ENCODE results near the gene ODAD4.

The ODAD4 gene

GRCh38 chr17:42002175-42002791 lies 71.9 kb downstream of the ODAD4 start:
- ATAC-seq = no peak
- TF ChIP-seq PPARA (CRISPR knock-in tag; IDR thresholded peaks at IDR 0.05; ENCODE audit: borderline replicate concordance) = no peak
- no peak for TF ChIP-seq BACH2 (CRISPR knock-in tag; IDR thresholded peaks at IDR 0.05; ENCODE audit: borderline replicate concordance)
- no peak for TF ChIP-seq TSHZ2 (CRISPR knock-in tag; IDR thresholded peaks at IDR 0.05)
- no peak for TF ChIP-seq CSRNP3 (CRISPR knock-in tag; IDR thresholded peaks at IDR 0.05)
- TF ChIP-seq CREB5 (CRISPR knock-in tag; IDR thresholded peaks at IDR 0.05; ENCODE audit: low read depth) = no peak
- no peak for TF ChIP-seq OSR1 (CRISPR knock-in tag; IDR thresholded peaks at IDR 0.05)
- no peak for TF ChIP-seq ZFP30 (CRISPR knock-in tag; IDR thresholded peaks at IDR 0.05)
- TF ChIP-seq RARB (CRISPR knock-in tag; IDR thresholded peaks at IDR 0.05) = no peak
- TF ChIP-seq ZNF70 (CRISPR knock-in tag; IDR thresholded peaks at IDR 0.05) = no peak

- TF ChIP-seq BACH2 (CRISPR knock-in tag; IDR thresholded peaks at IDR 0.05; ENCODE audit: borderline replicate concordance) = no peak
- no peak; the same call in 2 of the 3 replicates for ATAC-seq
These were observed 72.4 kb downstream of the ODAD4 start for GRCh38 chr17:42002792-42003301.

- no peak for TF ChIP-seq OSR1 (CRISPR knock-in tag; IDR thresholded peaks at IDR 0.05)
- no peak for TF ChIP-seq ISL1 (CRISPR knock-in tag; IDR thresholded peaks at IDR 0.05)
- TF ChIP-seq POU6F1 (CRISPR knock-in tag; IDR thresholded peaks at IDR 0.05; ENCODE audit: borderline replicate concordance, low read depth) = no peak
- TF ChIP-seq ZNF8 (CRISPR knock-in tag; IDR thresholded peaks at IDR 0.05) = no peak
- TF ChIP-seq CSDC2 (CRISPR knock-in tag; IDR thresholded peaks at IDR 0.05) = no peak
- TF ChIP-seq TCF4 (CRISPR knock-in tag; IDR thresholded peaks at IDR 0.05; ENCODE audit: borderline replicate concordance) = no peak
- TF ChIP-seq ZNF70 (CRISPR knock-in tag; IDR thresholded peaks at IDR 0.05) = no peak
- ATAC-seq = peak; percentile 22; the same call in 2 of the 3 replicates
These were observed 74.7 kb downstream of the ODAD4 start for GRCh38 chr17:42005166-42005565.

GRCh38 chr17:42009170-42009569 lies 78.8 kb downstream of the ODAD4 start:
- no peak for TF ChIP-seq ISL1 (CRISPR knock-in tag; IDR thresholded peaks at IDR 0.05)
- TF ChIP-seq TOX (CRISPR knock-in tag; IDR thresholded peaks at IDR 0.05; ENCODE audit: borderline replicate concordance) = no peak
- ATAC-seq = no peak

GRCh38 chr17:42010266-42010680 lies 79.9 kb downstream of the ODAD4 start:
- ATAC-seq = peak; percentile 50; the same call in 2 of the 3 replicates

- peak; percentile 63 for ATAC-seq
These were observed 80.6 kb downstream of the ODAD4 start for GRCh38 chr17:42010898-42011516.

More at GRCh38 chr17:42010898-42011516, 80.6 kb downstream of the ODAD4 start:
- TF ChIP-seq POU6F1 (CRISPR knock-in tag; IDR thresholded peaks at IDR 0.05; ENCODE audit: borderline replicate concordance, low read depth) (no peak), PATZ1 (CRISPR knock-in tag; IDR thresholded peaks at IDR 0.05; ENCODE audit: borderline replicate concordance) (no peak), RARB (CRISPR knock-in tag; IDR thresholded peaks at IDR 0.05) (no peak)
